DOHH2 (cell line): Measurements from ENCODE around the gene PLA2G6.
"Not testable (repeated sequence)": the region's sequence is repeated elsewhere in the genome, so short reads cannot be mapped to it uniquely, and the experiment has no call there.

ENCODE experiments used
- H3F3A ChIP-seq: fragments of 200-600 bp; sonication (generic), shearing (Covaris generic); 2 replicates; pipeline ENCODE4 v1.6.0; 2016; ENCODE audit warnings: antibody characterized with exemption, mild to moderate bottlenecking; ENCODE audit not compliant: control insufficient read depth, insufficient read depth
- H3K27ac ChIP-seq: fragments of 200-600 bp; sonication (generic); 2 replicates; pipeline ENCODE4 v1.5.1; 2014; ENCODE audit warnings: low read depth, mild to moderate bottlenecking, low read length, moderate library complexity
- H3K27me3 ChIP-seq: fragments of 200-600 bp; sonication (generic); 2 replicates; pipeline ENCODE4 v1.6.1; 2014; ENCODE audit warnings: mild to moderate bottlenecking, low read length, mixed read lengths; ENCODE audit not compliant: control insufficient read depth
- H3K36me3 ChIP-seq: fragments of 200-600 bp; sonication (generic); 2 replicates; pipeline ENCODE4 v1.6.1; 2014; ENCODE audit warnings: mild to moderate bottlenecking, low read length, moderate library complexity, mixed read lengths; ENCODE audit not compliant: control insufficient read depth
- H3K4me1 ChIP-seq: fragments of 200-600 bp; sonication (generic); 2 replicates; pipeline ENCODE4 v1.6.1; 2014; ENCODE audit warnings: mild to moderate bottlenecking, low read length, mixed read lengths; ENCODE audit not compliant: control insufficient read depth
- H3K4me2 ChIP-seq: fragments of 200-600 bp; sonication (generic); 2 replicates; pipeline ENCODE4 v1.6.0; 2014; ENCODE audit warnings: mild to moderate bottlenecking, low read length, moderate library complexity
- H3K4me3 ChIP-seq: fragments of 200-600 bp; sonication (generic); 2 replicates; pipeline ENCODE4 v1.5.1; 2014; ENCODE audit warnings: mild to moderate bottlenecking, low read length, mixed read lengths
- H3K79me2 ChIP-seq: fragments of 200-600 bp; sonication (generic); 2 replicates; pipeline ENCODE4 v1.6.1; 2014; ENCODE audit warnings: mild to moderate bottlenecking, low read length, mixed read lengths; ENCODE audit not compliant: control insufficient read depth
- H3K9me2 ChIP-seq: fragments of 200-600 bp; sonication (generic); replicated peaks from 2 replicates; pipeline ENCODE4 v1.6.1; 2014; ENCODE audit warnings: mild to moderate bottlenecking, low read length, mixed read lengths; ENCODE audit not compliant: control insufficient read depth
- H3K9me3 ChIP-seq: fragments of 200-600 bp; sonication (generic); 2 replicates; pipeline ENCODE4 v1.6.1; 2014; ENCODE audit warnings: antibody characterized with exemption, low read length, mixed read lengths; ENCODE audit not compliant: control insufficient read depth, insufficient read depth
- H4K20me1 ChIP-seq: fragments of 200-600 bp; sonication (generic); 2 replicates; pipeline ENCODE4 v1.6.0; 2014; ENCODE audit warnings: low read depth, mild to moderate bottlenecking, antibody characterized with exemption, low read length, moderate library complexity; ENCODE audit not compliant: control insufficient read depth, insufficient read depth
- EZH2phosphoT487 ChIP-seq: fragments of 200-600 bp; sonication (generic); IDR thresholded peaks from 2 replicates; pipeline ENCODE4 v1.6.1; 2017; ENCODE audit warnings: borderline replicate concordance, mild to moderate bottlenecking, antibody characterized with exemption, low read length, moderate library complexity, mixed read lengths
- TF ChIP-seq, protein P1 (sequence below): fragments of 200-600 bp; sonication (generic); IDR thresholded peaks from one replicate; pipeline ENCODE4 v1.5.1; 2014; ENCODE audit warnings: antibody characterized with exemption, mild to moderate bottlenecking, low read depth, low read length; ENCODE audit not compliant: poor library complexity, severe bottlenecking

PLA2G6 gene

GRCh38 chr22:38120359-38121110 lies 61.1 kb downstream of the PLA2G6 start:
- H3K27ac ChIP-seq = no peak overlapping the region
- H3K4me1 ChIP-seq = no peaks in the 10 kb centered on the region
- H4K20me1 ChIP-seq = no peaks in the 10 kb centered on the region
- no peak overlapping the region for H3K4me3 ChIP-seq
- no peaks in the 10 kb centered on the region for H3K79me2 ChIP-seq
- no peaks in the 10 kb centered on the region for H3K27me3 ChIP-seq
- H3F3A ChIP-seq = no peaks in the 10 kb centered on the region
- no peak for TF ChIP-seq EZH2phosphoT487
- TF ChIP-seq, protein P1, sequence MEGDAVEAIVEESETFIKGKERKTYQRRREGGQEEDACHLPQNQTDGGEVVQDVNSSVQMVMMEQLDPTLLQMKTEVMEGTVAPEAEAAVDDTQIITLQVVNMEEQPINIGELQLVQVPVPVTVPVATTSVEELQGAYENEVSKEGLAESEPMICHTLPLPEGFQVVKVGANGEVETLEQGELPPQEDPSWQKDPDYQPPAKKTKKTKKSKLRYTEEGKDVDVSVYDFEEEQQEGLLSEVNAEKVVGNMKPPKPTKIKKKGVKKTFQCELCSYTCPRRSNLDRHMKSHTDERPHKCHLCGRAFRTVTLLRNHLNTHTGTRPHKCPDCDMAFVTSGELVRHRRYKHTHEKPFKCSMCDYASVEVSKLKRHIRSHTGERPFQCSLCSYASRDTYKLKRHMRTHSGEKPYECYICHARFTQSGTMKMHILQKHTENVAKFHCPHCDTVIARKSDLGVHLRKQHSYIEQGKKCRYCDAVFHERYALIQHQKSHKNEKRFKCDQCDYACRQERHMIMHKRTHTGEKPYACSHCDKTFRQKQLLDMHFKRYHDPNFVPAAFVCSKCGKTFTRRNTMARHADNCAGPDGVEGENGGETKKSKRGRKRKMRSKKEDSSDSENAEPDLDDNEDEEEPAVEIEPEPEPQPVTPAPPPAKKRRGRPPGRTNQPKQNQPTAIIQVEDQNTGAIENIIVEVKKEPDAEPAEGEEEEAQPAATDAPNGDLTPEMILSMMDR = no peak
- H3K9me3 ChIP-seq = no peaks in the 10 kb centered on the region
- H3K36me3 ChIP-seq = no peaks in the 10 kb centered on the region
- no peak overlapping the region for H3K4me2 ChIP-seq
- no peaks in the 10 kb centered on the region for H3K9me2 ChIP-seq

DNA sequence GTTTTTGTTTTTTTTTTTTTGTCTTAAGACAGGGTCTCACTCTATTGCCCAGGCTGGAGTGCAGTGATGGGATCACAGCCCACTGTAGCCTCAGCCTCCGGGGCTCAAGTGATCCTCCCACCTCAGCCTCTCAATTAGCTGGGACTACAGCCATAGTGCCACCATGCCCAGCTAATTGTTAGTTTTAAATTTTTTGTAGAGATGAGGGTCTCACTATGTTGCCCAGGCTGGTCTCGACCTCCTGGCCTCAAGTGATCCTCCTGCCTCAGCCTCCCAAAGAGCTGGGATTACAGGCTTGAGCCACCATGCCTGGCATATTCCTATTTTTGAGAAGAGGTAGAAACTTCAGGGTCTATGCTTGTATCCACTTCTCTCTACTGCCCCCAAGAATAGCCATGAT lies 62.9 kb downstream of the PLA2G6 start:
- not testable (repeated sequence) for H3K9me3 ChIP-seq, H3K9me2 ChIP-seq, H3K4me3 ChIP-seq, H3K27me3 ChIP-seq, H3K79me2 ChIP-seq, H3K27ac ChIP-seq, H3K4me2 ChIP-seq, H3K4me1 ChIP-seq, H3K36me3 ChIP-seq, H3F3A ChIP-seq, H4K20me1 ChIP-seq

DNA sequence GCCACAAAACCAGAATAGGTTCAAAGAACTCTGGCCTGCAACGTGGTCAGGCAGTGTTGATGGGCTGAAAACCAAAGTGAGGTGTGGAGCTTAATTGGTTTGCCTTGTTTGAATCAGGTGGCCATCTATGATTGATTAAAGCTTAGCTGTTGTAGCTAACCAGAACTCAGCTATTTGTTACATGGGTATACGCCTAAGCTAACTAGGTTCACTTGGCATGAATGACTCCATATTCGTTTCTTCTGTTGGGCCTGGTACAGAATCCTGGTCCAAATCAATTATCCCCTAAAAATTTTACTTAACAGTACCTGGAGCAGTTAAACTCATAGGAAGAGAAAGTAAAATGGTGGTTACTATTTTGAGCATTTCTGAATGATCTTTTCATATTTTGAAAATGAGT lies 63.4 kb downstream of the PLA2G6 start:
- no peak overlapping the region for H3K27ac ChIP-seq
- no peaks in the 10 kb centered on the region for H3K9me2 ChIP-seq
- no peaks in the 10 kb centered on the region for H4K20me1 ChIP-seq
- H3F3A ChIP-seq = no peaks in the 10 kb centered on the region
- TF ChIP-seq, protein P1 = no peak
- TF ChIP-seq EZH2phosphoT487 = no peak
- no peaks in the 10 kb centered on the region for H3K79me2 ChIP-seq
- H3K9me3 ChIP-seq = no peaks in the 10 kb centered on the region
- H3K36me3 ChIP-seq = no peaks in the 10 kb centered on the region
- H3K4me2 ChIP-seq = no peak overlapping the region
- H3K27me3 ChIP-seq = no peaks in the 10 kb centered on the region
- H3K4me1 ChIP-seq = no peaks in the 10 kb centered on the region
- no peak overlapping the region for H3K4me3 ChIP-seq

DNA sequence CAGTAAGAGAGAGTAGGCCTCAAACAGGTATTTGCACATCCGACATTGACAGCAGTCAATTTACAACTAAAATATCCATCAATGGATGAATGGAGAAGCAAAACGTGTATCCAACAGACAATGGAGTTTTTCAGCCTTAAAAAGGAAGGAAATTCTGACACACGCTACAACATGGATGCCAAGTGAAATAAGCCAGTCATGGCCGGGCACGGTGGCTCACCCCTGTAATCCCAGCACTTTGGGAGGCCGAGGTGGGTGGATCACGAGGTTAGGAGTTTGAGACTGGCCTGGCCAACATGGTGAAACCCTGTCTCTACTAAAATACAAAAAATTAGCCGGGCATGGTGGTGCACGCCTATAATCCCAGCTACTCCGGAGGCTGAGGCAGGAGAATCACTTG lies 64.1 kb downstream of the PLA2G6 start:
- not testable (repeated sequence) for H4K20me1 ChIP-seq, H3K9me3 ChIP-seq, H3K36me3 ChIP-seq, H3K4me1 ChIP-seq, H3K79me2 ChIP-seq, H3K9me2 ChIP-seq, H3K27me3 ChIP-seq, H3K4me2 ChIP-seq, H3K4me3 ChIP-seq, H3F3A ChIP-seq, H3K27ac ChIP-seq
